Posterior cingulate gyrus (tissue), 11 donors: ENCODE measurements around the gene GTF2A2.
"Not testable (repeated sequence)": the region's sequence is repeated elsewhere in the genome, so short reads cannot be mapped to it uniquely, and the experiment has no call there.

Experiments
- DNase-seq, 10 donors: peaks; one replicate each; pipeline versions ENCODE4 v3.0.0 to v3.0.0-alpha.2; 2020 to 2021; ENCODE audit warnings: mixed read lengths in 3 of 10
- intact Hi-C: fragments of 100-400 bp; cut with DNase I; formaldehyde crosslinking; loops from one replicate; pipeline ENCODE4 v1.15.1; 2023

The GTF2A2 gene

DNA sequence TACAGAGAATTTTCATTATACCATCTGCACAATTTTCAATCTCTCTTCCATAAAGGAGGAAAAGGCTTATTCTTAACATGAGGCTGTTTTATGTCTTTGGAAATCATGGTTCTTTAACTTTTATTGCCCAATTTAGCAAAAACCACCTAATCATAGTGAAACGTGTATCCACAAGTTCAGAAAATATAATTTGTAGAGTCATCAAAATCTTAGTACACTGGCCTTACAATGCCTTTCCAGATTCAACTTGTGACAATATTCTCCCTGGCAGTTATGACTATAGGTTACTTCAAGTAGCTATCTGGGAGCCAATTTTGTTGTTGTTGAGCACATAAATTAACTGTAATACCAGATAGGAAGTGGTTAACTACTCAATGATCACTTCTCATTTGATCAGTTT, 20.9 kb upstream of the GTF2A2 start:
- no peak for DNase-seq
- intact Hi-C loops: no loop called here

DNA sequence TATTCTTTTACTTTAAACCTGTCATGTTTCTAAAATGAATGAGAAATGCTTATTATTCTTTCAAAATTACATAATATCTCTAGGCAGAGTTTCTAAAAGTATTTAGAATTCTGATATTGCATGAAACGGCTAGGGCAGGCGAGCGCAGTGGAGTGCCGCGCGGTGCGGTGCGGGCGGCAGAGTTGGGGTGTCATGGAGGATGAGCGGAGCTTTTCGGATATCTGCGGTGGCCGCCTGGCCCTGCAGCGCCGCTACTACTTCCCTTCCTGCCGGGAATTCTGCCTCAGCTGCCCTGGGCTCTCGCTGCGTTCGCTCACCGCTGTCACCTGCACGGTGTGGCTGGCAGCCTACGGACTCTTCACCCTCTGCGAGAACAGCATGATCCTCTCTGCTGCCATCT, 19.2 kb upstream of the GTF2A2 start:
- DNase-seq: no peak
- intact Hi-C loops: no loop called here

DNA sequence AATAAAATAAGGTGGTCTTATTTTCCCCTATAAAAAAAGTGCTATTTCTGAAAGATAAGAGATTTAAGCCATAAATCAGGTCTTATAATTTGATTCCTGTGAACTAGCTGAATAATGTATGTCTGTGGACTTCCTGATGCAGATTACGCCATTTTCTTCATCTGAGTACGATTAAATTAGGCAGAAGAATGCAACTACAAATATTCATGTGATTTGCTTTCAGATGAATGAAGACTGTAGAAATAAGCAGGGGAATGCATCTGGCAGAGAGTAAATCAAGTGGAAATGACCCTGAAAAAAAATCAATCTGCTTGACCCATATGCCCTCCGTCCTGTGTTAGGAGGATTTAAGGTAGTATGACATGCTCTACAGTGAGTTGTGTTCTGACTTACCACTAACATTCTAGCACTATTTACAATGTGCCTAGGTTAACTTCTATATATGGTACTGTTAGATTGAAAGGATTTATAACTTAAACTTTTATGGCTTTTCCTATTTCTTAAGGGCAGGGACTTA, 17.1 kb upstream of the GTF2A2 start:
- DNase-seq: no peak

DNA sequence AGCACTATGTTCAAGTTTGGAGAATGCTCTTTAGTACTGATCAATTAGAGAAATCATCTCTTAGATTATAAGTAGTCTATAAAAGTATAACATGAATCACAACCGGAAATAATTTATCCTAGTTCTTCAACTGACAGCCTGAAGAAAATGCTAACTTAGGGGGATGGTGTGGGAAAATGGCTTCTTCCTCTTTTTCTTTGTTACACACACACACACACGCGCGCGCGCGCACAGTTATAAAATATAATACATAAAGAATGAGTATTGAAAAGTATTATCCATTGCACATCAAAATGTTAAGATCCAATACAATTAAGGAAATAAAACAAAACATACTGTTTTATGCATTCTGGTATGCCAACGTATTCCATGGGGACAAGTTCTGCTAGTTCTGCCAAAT, 11.2 kb upstream of the GTF2A2 start:
- intact Hi-C loops: no loop called here
- DNase-seq: no peak

More for the DNA sequence above, 17.1 kb upstream of the GTF2A2 start:
- intact Hi-C loops: no loop called here

DNA sequence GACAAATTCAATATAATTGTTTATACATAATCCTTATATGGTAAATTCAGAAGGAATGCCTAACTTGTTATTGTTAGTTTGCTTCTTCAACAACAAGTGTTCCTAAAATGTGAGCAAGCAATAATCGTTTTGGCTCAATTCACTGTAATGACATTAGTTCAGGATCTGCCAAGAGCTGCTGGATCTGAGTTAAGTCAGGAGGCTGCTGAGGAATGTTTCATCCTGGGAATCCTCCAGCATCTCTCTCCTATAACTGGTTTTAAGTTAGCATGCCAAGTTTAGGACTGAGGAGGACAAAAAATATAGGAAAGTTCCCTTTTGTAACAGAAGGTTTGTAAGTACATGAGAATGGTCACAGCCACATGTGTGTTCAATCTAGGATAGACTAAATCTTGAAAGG, 4.9 kb upstream of the GTF2A2 start:
- DNase-seq: no peak

DNA sequence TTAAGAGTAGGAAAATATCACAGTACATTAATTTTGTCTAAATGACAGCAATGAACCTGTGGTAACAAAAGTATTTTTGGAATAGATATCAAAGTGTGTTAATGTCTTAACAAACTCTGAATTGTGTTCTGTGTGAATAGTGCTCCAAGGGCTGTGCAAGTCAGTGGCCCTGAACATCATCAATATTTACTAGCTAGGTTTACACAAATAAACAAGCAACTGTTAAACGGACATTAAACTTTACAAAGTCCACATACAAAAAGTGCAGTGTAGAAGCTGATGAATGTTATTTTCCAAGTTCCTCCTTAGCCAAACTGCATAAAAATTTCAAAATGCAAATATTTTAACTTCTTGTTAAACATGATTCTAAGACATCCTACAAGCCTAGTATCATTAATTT, 2.1 kb upstream of the GTF2A2 start:
- DNase-seq: no peak
- intact Hi-C loops: no loop called here

More for the DNA sequence above, 4.9 kb upstream of the GTF2A2 start:
- intact Hi-C loops: no loop called here

DNA sequence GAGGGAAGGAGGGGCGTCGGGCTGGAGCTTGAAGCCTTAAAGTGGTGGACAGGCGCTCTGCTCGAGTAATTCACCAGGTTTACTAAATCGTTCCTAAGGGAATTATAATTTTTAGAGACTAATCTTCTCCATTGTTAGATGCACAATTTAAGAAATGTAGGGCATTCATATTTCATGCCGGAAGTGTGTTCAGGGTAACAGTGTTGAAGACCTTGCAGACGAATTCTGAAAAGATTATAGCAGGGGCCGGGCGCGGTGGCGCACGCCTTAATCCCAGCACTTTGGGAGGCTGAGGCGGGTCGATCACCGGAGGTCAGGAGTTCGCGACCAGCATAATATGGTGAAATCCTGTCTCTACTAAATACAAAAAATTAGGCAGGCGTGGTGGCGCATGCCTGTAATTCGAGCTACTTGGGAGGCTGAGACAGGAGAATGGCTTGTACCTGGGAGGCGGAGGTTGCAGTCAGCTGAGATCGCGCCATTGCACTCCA, 365 bp upstream of the GTF2A2 start:
- no peak for DNase-seq
- intact Hi-C loops: loop anchor here (2.0 kb wide), 1 partner anchor 31 kb away; the partner anchor contains the start of gene BNIP2

DNA sequence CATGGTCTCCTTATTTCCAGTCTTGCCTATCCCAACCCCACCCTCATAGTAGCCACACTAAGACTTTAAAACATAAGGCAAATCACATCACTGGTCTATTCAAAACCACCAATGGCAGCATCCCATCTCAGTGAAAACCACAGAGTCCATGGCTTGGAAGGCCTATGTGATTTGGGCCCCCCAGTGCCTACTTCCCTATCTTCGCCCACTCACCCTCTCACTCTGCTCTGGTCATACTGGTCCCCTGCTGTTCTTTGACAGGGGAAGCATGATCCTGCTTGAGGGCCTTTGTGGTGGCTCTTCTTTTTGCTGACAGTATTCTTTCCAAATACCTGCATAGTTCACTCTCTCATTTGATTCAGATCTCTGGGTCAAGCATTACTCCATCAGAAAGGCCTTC, 3.3 kb downstream of the GTF2A2 start:
- no peak for DNase-seq
- intact Hi-C loops: no loop called here

DNA sequence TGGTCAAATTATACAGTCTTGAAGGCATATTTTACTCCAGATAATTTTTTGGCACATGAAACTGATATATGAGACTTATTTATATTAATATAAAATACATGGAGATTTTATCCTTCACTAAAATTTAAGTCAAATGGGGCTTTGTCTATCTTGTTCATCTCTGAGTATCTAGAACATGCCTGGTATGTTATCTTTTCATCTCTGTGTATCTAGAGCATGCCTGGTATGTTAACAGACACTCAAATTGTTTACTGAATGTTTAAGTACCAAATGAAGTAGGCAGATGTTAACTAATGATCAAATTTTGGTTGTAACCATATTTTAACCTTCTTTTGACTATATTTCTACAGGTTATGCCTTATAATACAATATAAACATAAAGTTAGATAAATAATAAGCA, 7.7 kb downstream of the GTF2A2 start:
- intact Hi-C loops: no loop called here
- no peak for DNase-seq

DNA sequence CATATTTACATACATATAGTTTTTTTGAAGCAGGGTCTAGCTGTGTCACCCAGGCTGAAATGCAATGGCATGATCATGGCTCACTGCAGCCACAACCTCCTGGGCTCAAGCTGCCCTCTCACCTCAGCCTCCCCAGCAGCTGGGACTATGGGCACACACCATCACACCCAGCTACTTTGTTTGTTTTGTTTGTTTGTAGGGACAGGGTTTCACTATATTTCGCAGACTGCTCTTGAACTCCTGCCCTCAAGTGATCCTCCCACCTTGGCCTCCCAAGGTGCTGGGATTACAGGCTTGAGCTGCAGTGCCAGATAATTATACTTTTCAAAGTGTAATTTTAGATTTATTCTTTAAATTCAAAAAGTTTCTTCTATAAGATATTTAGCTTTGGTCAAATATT, 10.2 kb downstream of the GTF2A2 start:
- intact Hi-C loops: no loop called here
- DNase-seq: no peak

DNA sequence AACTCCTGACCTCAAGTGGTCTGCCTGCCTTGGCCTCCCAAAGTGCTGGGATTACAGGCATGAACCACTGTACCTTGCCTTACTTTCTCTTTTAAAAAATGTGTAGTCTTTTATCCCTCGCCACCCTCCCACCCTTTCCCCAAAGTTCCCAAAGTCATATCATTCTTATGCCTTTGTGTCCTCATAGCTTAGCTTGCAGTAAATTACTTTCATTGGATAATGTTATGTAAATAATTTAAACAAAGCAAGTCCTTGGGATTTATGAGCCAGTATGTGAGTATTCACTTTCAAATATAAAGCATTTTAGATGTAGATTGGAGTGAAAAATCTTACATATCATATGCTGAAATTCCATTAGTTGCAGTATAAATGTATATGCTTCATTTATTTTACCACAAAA, 11.0 kb downstream of the GTF2A2 start:
- DNase-seq: no peak
- intact Hi-C loops: no loop called here

DNA sequence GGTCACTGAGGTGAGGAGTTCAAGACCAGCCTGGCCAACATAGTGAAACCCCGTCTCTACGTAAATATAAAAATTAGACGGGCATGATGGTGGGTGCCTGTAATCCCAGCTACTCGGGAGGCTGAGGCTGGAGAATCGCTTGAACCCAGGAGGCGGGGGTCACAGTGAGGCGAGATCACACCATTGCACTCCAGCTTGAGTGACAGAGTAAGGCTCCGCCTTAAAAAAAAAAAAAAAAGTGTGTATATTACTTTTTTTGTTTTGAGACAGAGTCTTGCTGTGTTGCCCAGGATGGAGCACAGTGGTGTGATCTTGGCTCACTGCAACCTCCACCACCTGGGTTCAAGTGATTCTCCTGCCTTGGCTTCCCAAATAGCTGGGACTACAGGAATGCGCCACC, 11.5 kb downstream of the GTF2A2 start:
- DNase-seq, intact Hi-C loops: not testable (repeated sequence)

DNA sequence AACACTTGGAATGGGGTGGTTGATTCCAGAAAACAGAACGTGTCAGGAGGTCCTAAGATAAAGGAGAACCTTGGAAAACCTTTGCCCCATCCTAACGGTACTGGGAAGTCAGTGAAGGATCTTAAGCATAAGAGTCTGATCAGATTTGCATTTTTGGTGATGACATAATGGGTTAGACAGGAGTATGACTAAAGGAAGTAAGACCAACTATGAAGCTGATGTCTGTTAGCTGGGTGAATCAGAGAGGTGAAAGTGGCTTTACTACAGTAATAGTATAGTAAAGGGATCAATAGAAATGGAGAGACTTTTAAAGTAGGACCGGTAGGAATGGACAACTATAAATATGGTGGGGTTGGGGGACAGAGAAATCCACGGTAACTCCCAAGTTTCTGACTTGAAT, 12.6 kb downstream of the GTF2A2 start:
- intact Hi-C loops: no loop called here

DNA sequence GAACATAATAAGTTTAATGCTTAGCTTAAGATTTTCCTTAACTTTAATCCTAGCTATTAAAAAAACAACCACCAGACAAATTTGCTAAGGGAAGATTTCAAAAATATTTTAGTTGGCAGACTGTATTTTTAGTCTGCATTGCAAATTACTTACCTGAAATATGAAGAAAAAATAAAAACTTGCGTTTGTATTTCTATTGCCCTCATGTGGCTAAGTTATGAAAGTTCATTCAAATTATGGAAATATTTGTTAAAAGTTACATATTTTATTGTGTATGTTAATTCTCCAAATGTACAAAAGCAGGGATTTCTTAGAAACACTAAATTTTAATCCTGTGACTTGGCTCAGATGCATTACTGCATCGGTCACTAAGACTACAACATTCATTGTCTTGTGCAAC, 15.0 kb downstream of the GTF2A2 start:
- no peak for DNase-seq
- intact Hi-C loops: no loop called here

More for the DNA sequence above, 12.6 kb downstream of the GTF2A2 start:
- DNase-seq: no peak

DNA sequence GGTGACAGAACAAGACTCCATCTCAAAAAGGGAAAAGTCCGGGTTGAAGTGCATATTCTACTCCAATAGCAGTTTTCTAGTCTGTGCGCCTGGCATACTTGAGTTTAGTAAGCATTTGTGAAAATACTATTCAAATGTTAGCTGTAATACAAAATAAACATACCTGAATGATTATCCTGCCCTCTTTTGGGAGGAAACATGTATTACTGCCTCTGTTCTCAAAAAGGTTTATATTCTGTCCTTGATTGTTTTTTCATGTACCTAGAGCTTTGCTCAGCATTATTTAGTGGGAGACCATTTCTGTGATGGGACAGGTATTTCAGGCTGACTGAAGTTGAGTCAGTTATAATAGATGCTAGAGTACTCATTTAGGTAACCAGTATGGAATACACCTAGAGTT, 19.8 kb downstream of the GTF2A2 start:
- intact Hi-C loops, DNase-seq: not testable (repeated sequence)

DNA sequence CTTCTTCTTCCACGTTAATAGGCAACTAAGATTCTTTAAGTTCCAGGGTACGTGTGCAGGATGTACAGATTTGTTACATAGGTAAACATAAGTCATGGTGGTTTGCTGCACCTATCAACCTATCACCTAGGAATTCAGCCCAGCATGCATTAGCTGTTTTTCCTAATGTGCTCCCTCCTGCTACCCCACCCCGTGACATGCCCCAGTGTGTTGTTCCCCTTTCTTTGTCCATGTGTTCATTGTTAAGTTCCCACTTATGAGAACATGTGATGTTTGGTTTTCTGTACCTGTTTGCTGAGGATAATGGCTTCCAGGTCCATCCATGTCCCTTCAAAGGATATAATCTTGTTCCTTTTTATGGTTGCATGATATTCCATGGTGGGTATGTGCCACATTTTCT, 21.1 kb downstream of the GTF2A2 start:
- intact Hi-C loops: no loop called here
- DNase-seq: no peak

DNA sequence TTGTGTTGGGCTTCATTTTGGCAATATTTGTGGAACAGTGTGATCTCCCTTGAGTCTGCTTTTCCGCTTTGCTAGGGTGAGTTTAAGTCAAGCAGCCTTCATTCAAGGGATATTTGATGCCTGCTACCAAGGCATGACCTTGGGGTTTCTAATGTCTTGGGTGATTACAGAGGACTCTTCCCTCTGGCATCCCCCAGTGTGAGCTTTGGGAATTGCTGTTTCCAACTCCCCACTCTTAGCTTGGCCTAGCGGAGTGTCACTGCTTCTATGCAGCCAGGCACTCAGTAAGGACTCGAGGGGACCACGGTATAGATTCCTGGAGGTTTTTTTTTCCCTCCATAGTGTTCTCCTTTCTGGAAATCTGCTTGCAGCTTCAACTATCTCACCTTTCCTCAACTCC, 24.6 kb downstream of the GTF2A2 start:
- DNase-seq: no peak
- intact Hi-C loops: no loop called here

DNA sequence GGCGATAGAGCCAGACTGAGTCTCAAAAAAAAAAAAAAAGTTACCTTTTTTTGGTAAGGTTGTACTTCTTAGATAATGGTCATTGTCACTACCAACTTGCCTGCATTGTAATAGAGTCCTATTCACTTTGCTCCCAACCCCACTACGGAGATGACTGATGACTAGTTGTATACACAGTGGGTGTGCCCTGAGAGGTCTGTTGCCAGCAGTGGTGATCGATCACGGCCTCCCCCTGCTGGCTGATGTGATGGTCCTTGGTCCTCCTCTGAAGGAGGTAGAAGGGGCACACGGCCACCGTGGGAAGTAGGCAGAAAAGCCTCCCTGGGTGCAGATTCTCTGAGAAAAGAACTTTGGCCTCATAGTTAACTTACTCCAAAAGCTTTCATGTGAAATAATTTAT, 35.0 kb downstream of the GTF2A2 start:
- no peak for DNase-seq
- intact Hi-C loops: no loop called here

DNA sequence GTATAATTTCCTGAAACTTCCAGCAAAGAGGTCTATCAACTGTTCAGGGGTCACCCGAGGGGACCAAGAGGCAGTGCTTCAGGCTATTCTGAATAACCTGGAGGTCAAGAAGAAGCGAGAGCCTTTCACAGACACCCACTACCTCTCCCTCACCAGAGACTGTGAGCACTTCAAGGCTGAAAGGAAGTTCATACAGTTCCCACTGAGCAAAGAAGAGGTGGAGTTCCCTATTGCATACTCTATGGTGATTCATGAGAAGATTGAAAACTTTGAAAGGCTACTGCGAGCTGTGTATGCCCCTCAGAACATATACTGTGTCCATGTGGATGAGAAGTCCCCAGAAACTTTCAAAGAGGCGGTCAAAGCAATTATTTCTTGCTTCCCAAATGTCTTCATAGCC, 38.9 kb downstream of the GTF2A2 start:
- DNase-seq: no peak
- intact Hi-C loops: no loop called here

DNA sequence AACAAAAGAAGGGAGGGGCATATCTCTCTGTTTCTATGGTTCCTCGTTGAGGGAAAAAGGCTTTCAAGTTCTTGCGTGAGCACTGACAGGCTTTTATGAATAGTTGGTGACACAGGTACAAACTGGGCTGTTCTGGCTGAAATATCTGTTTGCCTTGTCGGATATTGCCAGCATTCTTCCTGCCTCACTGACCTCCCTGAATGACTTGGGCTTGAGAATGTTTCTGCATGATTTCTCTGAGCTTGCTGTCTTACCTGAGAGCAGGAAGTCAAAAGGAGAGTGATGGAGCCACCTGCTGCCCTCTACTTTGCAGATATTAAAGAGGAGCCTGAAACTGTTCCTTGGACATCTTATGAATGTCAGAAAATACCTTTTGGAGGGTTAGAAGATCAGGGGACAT, 40.9 kb downstream of the GTF2A2 start:
- intact Hi-C loops: no loop called here
- DNase-seq: no peak

DNA sequence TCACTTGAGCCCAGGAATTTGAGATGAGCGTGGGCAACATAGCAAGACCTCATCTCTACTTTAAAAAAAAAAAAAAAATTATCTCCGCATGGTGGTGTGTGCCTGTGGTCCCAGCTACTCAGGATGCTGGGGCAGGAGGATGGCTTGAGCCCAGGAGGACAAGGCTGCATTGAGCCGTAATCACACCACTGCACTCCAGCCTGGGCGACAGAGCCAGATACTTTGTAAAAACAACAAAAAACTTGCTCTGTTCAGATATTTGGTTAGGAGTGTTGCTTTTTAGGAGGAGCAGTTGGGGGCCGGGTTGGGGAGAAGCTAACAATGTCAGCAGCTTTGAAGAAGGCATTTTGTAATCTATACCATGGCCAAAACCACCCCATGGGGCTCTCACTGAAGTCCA, 41.7 kb downstream of the GTF2A2 start:
- intact Hi-C loops: no loop called here
- DNase-seq: no peak

DNA sequence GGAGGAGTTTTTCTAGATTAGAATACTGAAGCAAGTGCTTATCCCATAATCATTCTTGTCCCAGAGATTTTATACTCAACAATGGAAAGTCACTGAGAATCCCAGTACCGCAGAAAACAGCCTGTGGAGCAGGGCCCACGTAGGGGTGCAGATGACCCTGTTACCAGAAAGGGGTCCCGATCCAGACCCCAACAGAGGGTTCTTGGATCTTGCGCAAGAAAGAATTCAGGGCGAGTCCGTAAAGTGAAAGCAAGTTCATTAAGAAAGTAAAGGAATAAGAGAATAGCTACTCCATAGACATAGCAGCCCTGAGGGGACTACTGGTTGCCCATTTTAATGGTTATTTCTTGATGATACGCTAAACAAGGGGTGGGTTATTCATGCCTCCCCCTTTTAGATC, 43.2 kb downstream of the GTF2A2 start:
- intact Hi-C loops: no loop called here
- no peak for DNase-seq
